GM23248 (cell line): Measurements from ENCODE around the gene PRDM16.
"Not testable (repeated sequence)": the region's sequence is repeated elsewhere in the genome, so short reads cannot be mapped to it uniquely, and the experiment has no call there.

ENCODE experiments used
- EZH2 ChIP-seq: fragments of 200-600 bp; sonication (generic); IDR thresholded peaks from 2 replicates; pipeline ENCODE4 v1.6.1; 2018; ENCODE audit warnings: antibody characterized with exemption, mild to moderate bottlenecking; ENCODE audit not compliant: insufficient read depth, poor library complexity, severe bottlenecking
- EZH2phosphoT487 ChIP-seq: fragments of 200-600 bp; sonication (generic); IDR thresholded peaks from 2 replicates; pipeline ENCODE4 v1.6.1; 2018; ENCODE audit warnings: antibody characterized with exemption, moderate library complexity, mild to moderate bottlenecking, low read depth; ENCODE audit not compliant: insufficient read depth

DNA sequence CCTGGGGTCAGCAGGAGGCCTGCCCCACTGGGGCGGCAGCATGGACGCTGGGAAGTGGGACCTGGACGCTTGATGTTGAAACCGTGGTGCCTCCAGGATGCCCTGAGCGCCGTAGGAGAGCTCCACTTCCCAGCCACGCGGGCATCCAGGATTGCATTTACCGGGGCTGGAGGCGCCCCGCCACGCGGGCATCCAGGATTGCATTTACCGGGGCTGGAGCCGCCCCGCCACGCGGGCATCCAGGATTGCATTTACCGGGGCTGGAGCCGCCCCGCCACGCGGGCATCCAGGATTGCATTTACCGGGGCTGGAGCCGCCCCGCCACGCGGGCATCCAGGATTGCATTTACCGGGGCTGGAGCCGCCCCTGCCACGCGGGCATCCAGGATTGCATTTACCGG is 218.1 kb downstream of the PRDM16 start:
- TF ChIP-seq EZH2phosphoT487, EZH2: not testable (repeated sequence)
